KMS-11 (cell line): ENCODE results near the gene CHD6.

Experiments
- H2AFZ ChIP-seq: fragments of 200-600 bp; sonication (generic); 2 replicates; pipeline ENCODE4 v1.6.1; 2016; ENCODE audit warnings: antibody characterized with exemption, mixed run types, low read depth
- H3K27ac ChIP-seq: fragments of 200-600 bp; sonication (generic); 2 replicates; pipeline ENCODE4 v1.6.1; 2016; ENCODE audit warnings: mild to moderate bottlenecking, mixed run types
- H3K27me3 ChIP-seq: fragments of 200-600 bp; sonication (generic); 2 replicates; pipeline ENCODE4 v1.6.1; 2017; ENCODE audit warnings: mild to moderate bottlenecking, low read depth, mixed run types, moderate library complexity; ENCODE audit not compliant: insufficient read depth
- H3K36me3 ChIP-seq: fragments of 200-600 bp; sonication (generic); 2 replicates; pipeline ENCODE4 v1.6.1; 2017; ENCODE audit warnings: mild to moderate bottlenecking, mixed run types; ENCODE audit not compliant: insufficient read depth
- H3K4me1 ChIP-seq: fragments of 200-600 bp; sonication (generic); 2 replicates; pipeline ENCODE4 v1.6.1; 2016; ENCODE audit warnings: mild to moderate bottlenecking, low read depth, mixed run types; ENCODE audit not compliant: poor library complexity, severe bottlenecking
- H3K4me2 ChIP-seq: fragments of 200-600 bp; sonication (generic); 2 replicates; pipeline ENCODE4 v1.7.0; 2016; ENCODE audit warnings: mild to moderate bottlenecking, mixed run types
- H3K4me3 ChIP-seq: fragments of 200-600 bp; sonication (generic); IDR thresholded peaks from 2 replicates; pipeline ENCODE4 v1.6.1; 2017; ENCODE audit warnings: low read depth, low read length, mixed read lengths; ENCODE audit not compliant: insufficient read depth
- H3K79me2 ChIP-seq: fragments of 200-600 bp; sonication (generic); 2 replicates; pipeline ENCODE4 v1.6.1; 2016; ENCODE audit warnings: low read depth, mixed run types; ENCODE audit not compliant: insufficient read depth
- H3K9ac ChIP-seq: fragments of 200-600 bp; sonication (generic); 2 replicates; pipeline ENCODE4 v1.6.1; 2016; ENCODE audit warnings: mild to moderate bottlenecking, mixed run types
- H4K20me1 ChIP-seq: fragments of 200-600 bp; sonication (generic); 2 replicates; pipeline ENCODE4 v1.6.1; 2016; ENCODE audit warnings: mild to moderate bottlenecking, mixed run types; ENCODE audit not compliant: insufficient read depth
- CTCF ChIP-seq: fragments of 200-600 bp; sonication (generic); conservative IDR thresholded peaks from 2 replicates; pipeline ENCODE4 v1.6.1; 2017; ENCODE audit warnings: low read depth, mild to moderate bottlenecking, antibody characterized with exemption, low read length, moderate library complexity, mixed read lengths

The CHD6 gene

GRCh38 chr20:41413169-41413568 lies 205.0 kb downstream of the CHD6 start:
- Histone ChIP-seq H3K36me3 (no peaks in the 10 kb centered on the region), H3K4me1 (peaks cover 35% of the 10 kb centered on the region), H3K4me3 (no peak overlapping the region), H3K27ac (no peak overlapping the region), H3K9ac (no peak overlapping the region), H4K20me1 (no peaks in the 10 kb centered on the region), H2AFZ (no peak overlapping the region), H3K27me3 (no peaks in the 10 kb centered on the region), H3K4me2 (no peak overlapping the region), H3K79me2 (no peaks in the 10 kb centered on the region)
- no peak for TF ChIP-seq CTCF

GRCh38 chr20:41412324-41413120 lies 205.7 kb downstream of the CHD6 start:
- H3K4me3 ChIP-seq: no peak overlapping the region
- no peaks in the 10 kb centered on the region; the same call in 1 of the 2 replicates for H3K79me2 ChIP-seq
- no peak for TF ChIP-seq CTCF
- H3K27ac ChIP-seq: no peak overlapping the region
- no peaks in the 10 kb centered on the region for H3K36me3 ChIP-seq
- H4K20me1 ChIP-seq: no peaks in the 10 kb centered on the region
- no peaks in the 10 kb centered on the region for H3K27me3 ChIP-seq
- no peak overlapping the region for H2AFZ ChIP-seq
- H3K9ac ChIP-seq: no peak overlapping the region
- H3K4me1 ChIP-seq: peaks cover 42% of the 10 kb centered on the region
- no peak overlapping the region for H3K4me2 ChIP-seq

DNA sequence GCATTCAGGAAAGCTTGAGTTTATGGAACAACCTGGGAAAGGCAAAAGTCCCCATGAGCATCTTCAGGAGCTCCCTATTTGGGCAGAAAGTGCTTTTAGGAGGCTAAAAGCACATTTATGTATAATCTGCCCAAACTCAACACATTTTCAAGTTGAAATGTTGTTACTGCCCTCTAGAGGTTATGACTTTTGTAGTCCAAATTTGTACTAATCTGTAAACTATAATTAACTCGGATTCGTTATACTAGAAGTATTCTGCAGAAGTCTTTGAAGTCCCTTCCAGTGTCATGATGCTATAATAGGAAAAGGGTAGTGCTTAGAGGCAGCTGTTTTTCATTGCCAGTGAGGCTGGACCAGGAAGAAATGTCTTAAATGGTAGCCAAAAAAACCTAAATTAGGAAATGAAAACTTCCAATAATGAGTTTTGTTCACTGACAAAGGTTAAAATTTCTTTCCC lies 206.8 kb downstream of the CHD6 start:
- Histone ChIP-seq H3K9ac (no peak overlapping the region), H3K27me3 (no peaks in the 10 kb centered on the region), H3K4me1 (peaks cover 53% of the 10 kb centered on the region), H4K20me1 (no peaks in the 10 kb centered on the region), H3K4me2 (no peak overlapping the region), H2AFZ (no peak overlapping the region), H3K79me2 (no peaks in the 10 kb centered on the region; the same call in 1 of the 2 replicates), H3K36me3 (no peaks in the 10 kb centered on the region), H3K4me3 (no peak overlapping the region), H3K27ac (no peak overlapping the region)
- peak; percentile 67 for TF ChIP-seq CTCF

DNA sequence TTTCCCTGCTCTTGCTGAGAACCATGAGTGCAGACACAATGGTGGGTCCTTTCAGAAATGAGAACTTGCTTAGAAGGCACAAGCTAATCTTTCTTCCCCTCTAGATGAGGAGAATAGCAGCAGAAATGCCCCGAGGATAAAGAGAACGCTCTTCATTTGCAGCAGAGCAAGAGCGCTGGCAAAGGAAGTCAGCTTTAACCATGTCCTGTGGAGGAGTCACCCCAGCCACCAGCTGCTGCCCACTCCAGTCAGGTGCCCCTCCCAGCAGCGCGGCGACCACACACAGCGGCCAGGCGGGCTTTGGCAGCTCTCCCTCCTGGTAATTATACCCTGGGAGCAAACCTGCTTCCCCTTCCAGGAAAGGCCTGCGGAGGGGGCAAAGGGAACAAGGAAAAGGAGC lies 209.2 kb downstream of the CHD6 start:
- 0 out of 2 replicates have a peak overlapping the region, but pooled peaks have one; percentile 48 for H2AFZ ChIP-seq
- peak overlapping the region; percentile 76 for H3K4me2 ChIP-seq
- peaks cover 69% of the 10 kb centered on the region for H3K4me1 ChIP-seq
- H3K79me2 ChIP-seq: no peaks in the 10 kb centered on the region; the same call in 1 of the 2 replicates
- H3K27ac ChIP-seq: peak overlapping the region; percentile 86
- H3K27me3 ChIP-seq: no peaks in the 10 kb centered on the region
- peak overlapping the region; percentile 57; the same call in 1 of the 2 replicates for H3K9ac ChIP-seq
- H3K4me3 ChIP-seq: no peak overlapping the region
- no peaks in the 10 kb centered on the region; the same call in 1 of the 2 replicates for H3K36me3 ChIP-seq
- no peak for TF ChIP-seq CTCF
- H4K20me1 ChIP-seq: no peaks in the 10 kb centered on the region
